Neural cell (in vitro differentiated cells): ENCODE measurements around the gene SETBP1.

ENCODE experiments used
- CTCF ChIP-seq: fragments of 450-650 bp; IDR thresholded peaks from 2 replicates; pipeline ENCODE4 v1.5.1; 2014; ENCODE audit warnings: antibody characterized with exemption, mild to moderate bottlenecking, moderate library complexity; ENCODE audit not compliant: poor library complexity, severe bottlenecking
- EZH2 ChIP-seq: fragments of 200-600, 300-800 bp; shearing (Covaris generic), sonication (generic); IDR thresholded peaks from 2 replicates; pipeline ENCODE4 v1.6.1; 2014; ENCODE audit warnings: antibody characterized with exemption, low read length, borderline replicate concordance, mild to moderate bottlenecking; ENCODE audit not compliant: insufficient read depth, poor library complexity, severe bottlenecking
- POLR2AphosphoS5 ChIP-seq: IDR thresholded peaks from 2 replicates; pipeline ENCODE4 v1.6.1; 2012
- RAD21 ChIP-seq: fragments of 450-650 bp; conservative IDR thresholded peaks from 2 replicates; pipeline ENCODE4 v1.6.1; 2014; ENCODE audit warnings: antibody characterized with exemption, mild to moderate bottlenecking, moderate library complexity
- SMC3 ChIP-seq: fragments of 450-650 bp; conservative IDR thresholded peaks from 2 replicates; pipeline ENCODE4 v1.6.1; 2014; ENCODE audit warnings: antibody characterized with exemption, mild to moderate bottlenecking, moderate library complexity; ENCODE audit not compliant: poor library complexity

- TF ChIP-seq CTCF: no peak
- TF ChIP-seq EZH2: no peak
- no peak for TF ChIP-seq POLR2AphosphoS5
- TF ChIP-seq RAD21: no peak
- TF ChIP-seq SMC3: no peak
Measured at GRCh38 chr18:44697315-44697714, 16.6 kb downstream of the SETBP1 start.
